H1 (cell line): Measurements from ENCODE around the gene LHFPL6. TPM values are rescaled to one million over a fixed set of nuclear protein-coding genes. Genes with fewer than 3 reads are reported as not detected.

Experiments used
- CTCF ChIA-PET: fragments of 300-600 bp; sonication (Branson Sonifier 250); formaldehyde crosslinking; loops from one replicate; lab custom pipeline; 2021; ENCODE audit not compliant: partially characterized antibody; lab: Charles Lee
- POLR2A ChIA-PET: fragments of 300-600 bp; sonication (Branson Sonifier 250); formaldehyde crosslinking; loops from one replicate; lab custom pipeline; 2021; ENCODE audit warnings: inconsistent platforms; ENCODE audit not compliant: partially characterized antibody; lab: Charles Lee
- DNase-seq, 2 experiments: peaks; one replicate each; pipeline versions ENCODE4 v3.0.0 to v3.0.0-alpha.2; 2010 to 2022; ENCODE audit warnings: low spot score in 2 of 2, low read depth in 1 of 2, mixed read lengths in 1 of 2
- FAIRE-seq: peaks from 2 replicates; lab custom pipeline; 2011; peaks lifted over from hg19 to GRCh38; lab: Jason Lieb, UNC
- H2AFZ ChIP-seq: 2 replicates; pipeline ENCODE4 v1.8.1; 2012; ENCODE audit warnings: low read length, inconsistent platforms
- H2AK5ac ChIP-seq: 2 replicates; pipeline ENCODE4 v1.6.1; 2013; ENCODE audit warnings: low read depth, low read length
- H2BK120ac ChIP-seq: replicated peaks from 2 replicates; pipeline ENCODE3; 2013; ENCODE audit warnings: low read depth, low read length, inconsistent platforms
- H2BK12ac ChIP-seq: 2 replicates; pipeline ENCODE4 v1.6.1; 2013; ENCODE audit warnings: low read depth, low read length
- H2BK15ac ChIP-seq: 2 replicates; pipeline ENCODE4 v1.6.1; 2013; ENCODE audit warnings: low read length
- H2BK20ac ChIP-seq: 2 replicates; pipeline ENCODE4 v1.6.1; 2013; ENCODE audit warnings: low read length
- H2BK5ac ChIP-seq: 2 replicates; pipeline ENCODE4 v1.6.1; 2013; ENCODE audit warnings: low read depth, low read length
- H3K14ac ChIP-seq: 2 replicates; pipeline ENCODE4 v1.6.1; 2013; ENCODE audit warnings: inconsistent platforms; ENCODE audit not compliant: insufficient read length
- H3K18ac ChIP-seq: 2 replicates; pipeline ENCODE4 v1.6.1; 2013; ENCODE audit warnings: low read length; ENCODE audit errors: extremely low read depth
- H3K23ac ChIP-seq: 2 replicates; pipeline ENCODE4 v1.6.1; 2013; ENCODE audit warnings: inconsistent platforms; ENCODE audit not compliant: insufficient read length
- H3K23me2 ChIP-seq: 2 replicates; pipeline ENCODE4 v1.6.1; 2013; ENCODE audit warnings: low read depth, low read length
- H3K27ac ChIP-seq: 2 replicates; pipeline ENCODE4 v1.6.1; 2011; ENCODE audit warnings: low read depth, low read length, inconsistent platforms
- H3K27me3 ChIP-seq, 4 experiments: replicated peaks in 1 of 4; 1 replicate in 1 of 4; 2 replicates in 3 of 4; pipeline versions ENCODE4 v1.6.1 to v1.8.1; 2011 to 2013; ENCODE audit warnings: low read length in 3 of 4, mild to moderate bottlenecking in 3 of 4, inconsistent platforms in 2 of 4, mixed read lengths in 2 of 4, moderate library complexity in 1 of 4; ENCODE audit not compliant: control insufficient read depth in 3 of 4, insufficient read depth in 3 of 4; ENCODE audit errors: extremely low read depth in 1 of 4
- H3K36me3 ChIP-seq, 4 experiments: 2 replicates each; pipeline versions ENCODE4 v1.6.1 to v1.8.1; 2011 to 2013; ENCODE audit warnings: mild to moderate bottlenecking in 4 of 4, low read length in 3 of 4, moderate library complexity in 2 of 4, control low read depth in 1 of 4, inconsistent platforms in 1 of 4; ENCODE audit not compliant: insufficient read depth in 4 of 4, control insufficient read depth in 2 of 4
- H3K4ac ChIP-seq: replicated peaks from 2 replicates; pipeline ENCODE3; 2013; ENCODE audit warnings: low read length, low read depth, mixed read lengths, inconsistent platforms; ENCODE audit not compliant: insufficient read length
- H3K4me1 ChIP-seq, 4 experiments: replicated peaks in 1 of 4; 1 replicate in 1 of 4; 2 replicates in 3 of 4; pipeline versions ENCODE4 v1.6.1 to v1.8.1; 2011 to 2013; ENCODE audit warnings: low read length in 3 of 4, inconsistent platforms in 2 of 4, mixed read lengths in 1 of 4; ENCODE audit not compliant: insufficient read depth in 4 of 4, control insufficient read depth in 3 of 4
- H3K4me2 ChIP-seq, 2 experiments: 2 replicates each; pipeline versions ENCODE4 v1.6.1 to v1.8.1; 2011 to 2013; ENCODE audit warnings: low read depth in 2 of 2, low read length in 2 of 2, control low read depth in 1 of 2, inconsistent platforms in 1 of 2, mild to moderate bottlenecking in 1 of 2; ENCODE audit not compliant: insufficient read depth in 1 of 2
- H3K4me3 ChIP-seq, 4 experiments: fragments of 200-600, 300-600 bp in 1 of 4; sonication (generic), shearing (Covaris generic), sonication (Bioruptor Twin) in 1 of 4; 2 replicates each; pipeline versions ENCODE4 v1.5.1 to v1.8.1; 2011 to 2016; ENCODE audit warnings: low read length in 4 of 4, low read depth in 3 of 4, control low read depth in 2 of 4, inconsistent platforms in 2 of 4, mild to moderate bottlenecking in 2 of 4, mixed read lengths in 1 of 4, moderate library complexity in 1 of 4; ENCODE audit not compliant: insufficient read depth in 2 of 4; ENCODE audit errors: extremely low read depth in 1 of 4
- H3K56ac ChIP-seq: replicated peaks from 2 replicates; pipeline ENCODE3; 2013; ENCODE audit warnings: low read depth, mild to moderate bottlenecking, mixed read lengths, low read length, inconsistent platforms; ENCODE audit not compliant: insufficient read length
- H3K79me1 ChIP-seq: 2 replicates; pipeline ENCODE4 v1.6.1; 2013; ENCODE audit warnings: low read depth, low read length, control low read depth
- H3K79me2 ChIP-seq, 2 experiments: 2 replicates each; pipeline versions ENCODE4 v1.6.1 to v1.8.1; 2012 to 2013; ENCODE audit warnings: low read length in 2 of 2, mild to moderate bottlenecking in 2 of 2, inconsistent platforms in 1 of 2; ENCODE audit not compliant: insufficient read depth in 2 of 2, control insufficient read depth in 1 of 2
- H3K9ac ChIP-seq, 4 experiments: replicated peaks in 1 of 4; 1 replicate in 1 of 4; 2 replicates in 3 of 4; pipeline versions ENCODE4 v1.6.1 to v1.8.1; 2011 to 2013; ENCODE audit warnings: low read depth in 3 of 4, low read length in 3 of 4, control low read depth in 2 of 4, mild to moderate bottlenecking in 2 of 4, moderate library complexity in 2 of 4, inconsistent platforms in 1 of 4; ENCODE audit errors: extremely low read depth in 1 of 4
- H3K9me3 ChIP-seq, 2 experiments: 2 replicates each; pipeline versions ENCODE4 v1.6.1 to v1.8.1; 2012 to 2013; ENCODE audit warnings: mild to moderate bottlenecking in 2 of 2, moderate library complexity in 2 of 2, control low read depth in 1 of 2, inconsistent platforms in 1 of 2, low read depth in 1 of 2, low read length in 1 of 2, mixed read lengths in 1 of 2; ENCODE audit not compliant: insufficient read depth in 2 of 2
- H4K20me1 ChIP-seq, 2 experiments: replicated peaks in 1 of 2; 2 replicates each; pipeline versions ENCODE3 to v1.8.1; 2011 to 2013; ENCODE audit warnings: inconsistent platforms in 2 of 2, low read length in 2 of 2, mild to moderate bottlenecking in 1 of 2; ENCODE audit not compliant: insufficient read depth in 2 of 2, control insufficient read depth in 1 of 2
- H4K5ac ChIP-seq: 2 replicates; pipeline ENCODE4 v1.6.1; 2013; ENCODE audit warnings: low read length, low read depth, mixed read lengths, inconsistent platforms; ENCODE audit not compliant: insufficient read length
- H4K8ac ChIP-seq: 2 replicates; pipeline ENCODE4 v1.8.0; 2013; ENCODE audit warnings: mild to moderate bottlenecking, moderate library complexity, low read length, inconsistent platforms; ENCODE audit not compliant: insufficient read depth; ENCODE audit errors: extremely low read depth
- H4K91ac ChIP-seq: replicated peaks from 2 replicates; pipeline ENCODE3; 2013; ENCODE audit warnings: low read length, mixed read lengths, inconsistent platforms; ENCODE audit not compliant: insufficient read length
- ATF2 ChIP-seq: IDR thresholded peaks from 2 replicates; pipeline ENCODE4 v1.6.1; 2012; ENCODE audit warnings: low read length, inconsistent platforms
- CEBPB ChIP-seq: IDR thresholded peaks from 2 replicates; pipeline ENCODE4 v1.6.1; 2012; ENCODE audit warnings: low read depth, low read length
- CHD2 ChIP-seq: IDR thresholded peaks from 2 replicates; pipeline ENCODE4 v1.6.1; 2012; ENCODE audit warnings: low read length, improper control_type of control experiment
- EP300 ChIP-seq, 2 experiments: IDR thresholded peaks; 1 replicate in 1 of 2; 2 replicates in 1 of 2; pipeline ENCODE4 v1.6.1; 2011 to 2012; ENCODE audit warnings: low read depth in 2 of 2, low read length in 2 of 2, mild to moderate bottlenecking in 2 of 2, borderline replicate concordance in 1 of 2, inconsistent platforms in 1 of 2, moderate library complexity in 1 of 2
- EZH2 ChIP-seq: fragments of 200-600 bp; sonication (generic); IDR thresholded peaks from 2 replicates; pipeline ENCODE4 v1.7.1; 2012; ENCODE audit warnings: low read depth, mild to moderate bottlenecking, moderate library complexity, low read length, inconsistent platforms; ENCODE audit not compliant: severe bottlenecking
- HDAC2 ChIP-seq, 2 experiments: fragments of 300-600 bp in 1 of 2; sonication (generic) in 1 of 2; IDR thresholded peaks; 2 replicates each; pipeline ENCODE4 v1.6.1; 2011 to 2012; ENCODE audit warnings: low read depth in 2 of 2, low read length in 2 of 2, mild to moderate bottlenecking in 2 of 2, moderate library complexity in 2 of 2, borderline replicate concordance in 1 of 2, inconsistent platforms in 1 of 2
- NANOG ChIP-seq: IDR thresholded peaks from 2 replicates; pipeline ENCODE4 v1.6.1; 2011; ENCODE audit warnings: low read length, low read depth, mild to moderate bottlenecking, inconsistent platforms; ENCODE audit not compliant: insufficient read depth, poor library complexity, severe bottlenecking
- PHF8 ChIP-seq: fragments of 200-600 bp; sonication (generic); conservative IDR thresholded peaks from 2 replicates; pipeline ENCODE4 v1.7.1; 2012; ENCODE audit warnings: low read depth, mild to moderate bottlenecking, inconsistent platforms, low read length, moderate library complexity
- POLR2AphosphoS5 ChIP-seq: IDR thresholded peaks from 2 replicates; pipeline ENCODE4 v1.6.1; 2011; ENCODE audit warnings: low read depth, low read length
- RAD21 ChIP-seq, 2 experiments: IDR thresholded peaks in 1 of 2; conservative IDR thresholded peaks in 1 of 2; 2 replicates each; pipeline ENCODE4 v1.6.1; 2011; ENCODE audit warnings: low read depth in 2 of 2, low read length in 2 of 2, improper control_type of control experiment in 1 of 2, inconsistent platforms in 1 of 2, mild to moderate bottlenecking in 1 of 2, moderate library complexity in 1 of 2
- ZNF274 ChIP-seq: IDR thresholded peaks from 2 replicates; pipeline ENCODE4 v1.7.0; 2012; ENCODE audit warnings: low read length, borderline replicate concordance; ENCODE audit errors: extremely low read depth
- WGBS, 2 experiments: shearing (Covaris generic) in 1 of 2; methylation state at CpG; one replicate each; pipeline versions ENCODE4 v1.1.6 to v1.1.7; 2013 to 2015; ENCODE audit warnings: low lambda C conversion rate in 2 of 2, mixed read lengths in 2 of 2, inconsistent platforms in 1 of 2, low coverage in 1 of 2, missing lambda C conversion rate in 1 of 2; ENCODE audit not compliant: insufficient replicate concordance in 2 of 2, insufficient coverage in 1 of 2, insufficient read length in 1 of 2; ENCODE audit errors: extremely low coverage in 1 of 2, missing lambda C conversion rate in 1 of 2; 5-methylcytosine and 5-hydroxymethylcytosine counted together
- polyA plus RNA-seq, 7 experiments: library from polyadenylated mRNA; depleted of rRNA in 3 of 7; stranded (reverse) in 5 of 7; unstranded in 2 of 7; fragments of >200 nt in 5 of 7; fragments of 200-250 nt in 2 of 7; gene quantifications; 1 replicate in 5 of 7; 2 replicates in 1 of 7; 4 replicates in 1 of 7; pipeline versions ENCODE4 v1.2.1 to v1.2.3, GENCODE V29; 2011 to 2013; ENCODE audit warnings: missing spikeins in 2 of 7, mixed read lengths in 2 of 7
- total RNA-seq: library from RNA; stranded (reverse); fragmentation: NEBNext Ultra II Directional; extraction: Animal tissue kit (Norgen Biotek cat#: 25700); gene quantifications from 2 replicates; pipeline ENCODE4 v1.2.1, GENCODE V29; 2021

Gene LHFPL6
- total and polyA plus RNA-seq, 2 of the 8 experiments (the other 6 are each of a cell fraction or from before 2014, with no cell fraction given) = 7.6 to 17.0 TPM

- no peak for DNase-seq
- WGBS, 2 experiments = 82% methylated on average over 3 of the region's 3 CpGs; no CpG with 5 or more reads in 1 of the 2 experiments
- no peak overlapping the region for H2BK12ac ChIP-seq
- H3K27me3 ChIP-seq = no peaks in the 10 kb centered on the region; a peak in 1 of 7 replicates
- H3K36me3 ChIP-seq = no peaks in the 10 kb centered on the region
- H3K4me2 ChIP-seq = no peak overlapping the region
- no peak overlapping the region for H2AFZ ChIP-seq
- H3K14ac ChIP-seq = no peak overlapping the region
- POLR2A ChIA-PET = interaction anchor here (1.0 kb wide), 1 partner anchor 28 kb away, joined by 3 read pairs; no protein-coding TSS in a partner anchor
- H3K56ac ChIP-seq = no peak overlapping the region
- H3K18ac ChIP-seq = no peak overlapping the region
- no peak overlapping the region for H4K5ac ChIP-seq
- H4K20me1 ChIP-seq = no peaks in the 10 kb centered on the region
- H3K23ac ChIP-seq = no peak overlapping the region
- no peak overlapping the region for H2AK5ac ChIP-seq
- no peak overlapping the region for H2BK120ac ChIP-seq
- CTCF ChIA-PET = no interaction called here
- no peak overlapping the region for H4K91ac ChIP-seq
- H3K79me1 ChIP-seq = no peaks in the 10 kb centered on the region
- no peaks in the 10 kb centered on the region for H3K9me3 ChIP-seq
- H3K4me3 ChIP-seq = no peak overlapping the region
- no peak overlapping the region for H3K9ac ChIP-seq
- H3K23me2 ChIP-seq = no peaks in the 10 kb centered on the region
- FAIRE-seq = no peak
- H2BK15ac ChIP-seq = no peak overlapping the region
- H2BK20ac ChIP-seq = no peak overlapping the region
- H4K8ac ChIP-seq = no peak overlapping the region
- H3K79me2 ChIP-seq = no peaks in the 10 kb centered on the region
- no peak overlapping the region for H3K4ac ChIP-seq
- peaks cover 0 to 3% (median 0%) of the 10 kb centered on the region in 4 experiments; a peak in 1 of 7 replicates for H3K4me1 ChIP-seq
- no peak overlapping the region for H2BK5ac ChIP-seq
- H3K27ac ChIP-seq = no peak overlapping the region
- TF ChIP-seq RAD21 (IDR thresholded peaks at IDR 0.05 in 1 of 2, conservative IDR thresholded peaks at IDR 0.05 in 1 of 2; ENCODE audit: low read depth in 2 of 2, low read length in 2 of 2) = no peak
- TF ChIP-seq HDAC2 (IDR thresholded peaks at IDR 0.05; ENCODE audit: borderline replicate concordance in 1 of 2, low read depth in 2 of 2, low read length in 2 of 2) = no peak
- no peak for TF ChIP-seq ZNF274
- no peak for TF ChIP-seq POLR2AphosphoS5
- TF ChIP-seq PHF8 = no peak
- no peak for TF ChIP-seq EZH2
- no peak for TF ChIP-seq CHD2
- no peak for TF ChIP-seq NANOG
- TF ChIP-seq CEBPB = no peak
- no peak for TF ChIP-seq ATF2
- TF ChIP-seq EP300 (IDR thresholded peaks at IDR 0.05; ENCODE audit: borderline replicate concordance in 1 of 2, low read depth in 2 of 2, low read length in 2 of 2) = no peak
Measured at GRCh38 chr13:39530916-39531315, 72.1 kb downstream of the LHFPL6 start.
